Liver (tissue), 3 donors: ENCODE measurements around the gene MSL3.

Experiments used
- FOXA2 ChIP-seq: IDR thresholded peaks from 2 replicates; pipeline ENCODE4 v1.6.1; 2016; ENCODE audit warnings: antibody characterized with exemption
- TAF1 ChIP-seq: conservative IDR thresholded peaks from 2 replicates; pipeline ENCODE4 v1.6.1; 2016; ENCODE audit warnings: antibody characterized with exemption, mild to moderate bottlenecking
- YY1 ChIP-seq: IDR thresholded peaks from 2 replicates; pipeline ENCODE4 v1.6.1; 2016; ENCODE audit warnings: antibody characterized with exemption, mild to moderate bottlenecking
- TF ChIP-seq, protein P1 (sequence below): IDR thresholded peaks from 2 replicates; pipeline ENCODE4 v1.6.1; 2016; ENCODE audit warnings: antibody characterized with exemption
- TF ChIP-seq, protein P2 (sequence below): fragments of 150-350 bp; IDR thresholded peaks from 2 replicates; pipeline ENCODE4 v1.5.1; 2017; ENCODE audit warnings: improper control_type of control experiment, low read depth, low read length; ENCODE audit not compliant: missing input control
- TF ChIP-seq, protein P3 (sequence below): IDR thresholded peaks from 2 replicates; pipeline ENCODE4 v1.6.1; 2016; ENCODE audit warnings: antibody characterized with exemption
- donor health status: healthy.
- donor health status: healthy.

DNA sequence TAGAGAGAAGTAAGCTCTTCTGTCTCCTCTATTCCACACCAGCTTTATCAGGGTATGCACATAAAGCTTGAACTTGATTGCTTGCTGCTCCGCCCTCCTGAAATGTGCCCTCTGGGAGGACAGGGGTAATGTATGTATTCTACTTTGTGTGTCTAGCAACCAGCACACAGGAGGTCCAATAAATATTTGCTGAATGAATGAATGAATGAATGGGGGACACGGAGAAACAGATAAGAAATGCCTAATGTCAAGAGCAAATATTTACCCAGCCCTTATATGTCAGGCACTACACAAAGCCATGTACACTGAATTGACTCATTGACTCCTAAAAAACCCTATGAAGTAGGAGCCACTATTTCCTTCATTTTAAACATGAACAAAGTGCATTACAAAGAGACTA lies 2.3 kb upstream of the MSL3 start:
- TF ChIP-seq, protein P1, sequence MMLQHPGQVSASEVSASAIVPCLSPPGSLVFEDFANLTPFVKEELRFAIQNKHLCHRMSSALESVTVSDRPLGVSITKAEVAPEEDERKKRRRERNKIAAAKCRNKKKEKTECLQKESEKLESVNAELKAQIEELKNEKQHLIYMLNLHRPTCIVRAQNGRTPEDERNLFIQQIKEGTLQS = no peak
- TF ChIP-seq, protein P2, sequence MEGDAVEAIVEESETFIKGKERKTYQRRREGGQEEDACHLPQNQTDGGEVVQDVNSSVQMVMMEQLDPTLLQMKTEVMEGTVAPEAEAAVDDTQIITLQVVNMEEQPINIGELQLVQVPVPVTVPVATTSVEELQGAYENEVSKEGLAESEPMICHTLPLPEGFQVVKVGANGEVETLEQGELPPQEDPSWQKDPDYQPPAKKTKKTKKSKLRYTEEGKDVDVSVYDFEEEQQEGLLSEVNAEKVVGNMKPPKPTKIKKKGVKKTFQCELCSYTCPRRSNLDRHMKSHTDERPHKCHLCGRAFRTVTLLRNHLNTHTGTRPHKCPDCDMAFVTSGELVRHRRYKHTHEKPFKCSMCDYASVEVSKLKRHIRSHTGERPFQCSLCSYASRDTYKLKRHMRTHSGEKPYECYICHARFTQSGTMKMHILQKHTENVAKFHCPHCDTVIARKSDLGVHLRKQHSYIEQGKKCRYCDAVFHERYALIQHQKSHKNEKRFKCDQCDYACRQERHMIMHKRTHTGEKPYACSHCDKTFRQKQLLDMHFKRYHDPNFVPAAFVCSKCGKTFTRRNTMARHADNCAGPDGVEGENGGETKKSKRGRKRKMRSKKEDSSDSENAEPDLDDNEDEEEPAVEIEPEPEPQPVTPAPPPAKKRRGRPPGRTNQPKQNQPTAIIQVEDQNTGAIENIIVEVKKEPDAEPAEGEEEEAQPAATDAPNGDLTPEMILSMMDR = no peak
- TF ChIP-seq YY1 (no peak), TAF1 (no peak), FOXA2 (no peak)
- TF ChIP-seq, protein P3, sequence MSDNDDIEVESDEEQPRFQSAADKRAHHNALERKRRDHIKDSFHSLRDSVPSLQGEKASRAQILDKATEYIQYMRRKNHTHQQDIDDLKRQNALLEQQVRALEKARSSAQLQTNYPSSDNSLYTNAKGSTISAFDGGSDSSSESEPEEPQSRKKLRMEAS = no peak
